Hepatocyte (in vitro differentiated cells): ENCODE measurements around the gene ABR. TPM values are rescaled to one million over a fixed set of nuclear protein-coding genes. Genes with fewer than 3 reads are reported as not detected.
A peak's percentile ranks its signal among the peaks of the same experiment; 100 is the strongest.

Experiments used
- DNase-seq: peaks from one replicate; pipeline ENCODE4 v3.0.0-alpha.2; 2016; ENCODE audit warnings: low spot score
- H2AFZ ChIP-seq: fragments of 200-600 bp; sonication (generic); 2 replicates; pipeline ENCODE4 v1.6.0; 2016; ENCODE audit warnings: antibody characterized with exemption, mild to moderate bottlenecking
- H3K27ac ChIP-seq: fragments of 200-600 bp; sonication (generic); 2 replicates; pipeline ENCODE4 v1.5.1; 2016; ENCODE audit warnings: mild to moderate bottlenecking
- H3K27me3 ChIP-seq: fragments of 200-600 bp; sonication (generic); 2 replicates; pipeline ENCODE4 v1.6.1; 2016
- H3K36me3 ChIP-seq: fragments of 200-600 bp; sonication (generic); replicated peaks from 2 replicates; pipeline ENCODE4 v1.5.1; 2016; ENCODE audit warnings: low read depth; ENCODE audit not compliant: insufficient read depth
- H3K4me1 ChIP-seq: fragments of 200-600 bp; sonication (generic); 2 replicates; pipeline ENCODE4 v1.5.1; 2016; ENCODE audit warnings: mild to moderate bottlenecking, moderate library complexity; ENCODE audit not compliant: insufficient read depth
- H3K4me2 ChIP-seq: fragments of 200-600 bp; sonication (generic); 2 replicates; pipeline ENCODE4 v1.6.0; 2016
- H3K4me3 ChIP-seq: fragments of 200-600 bp; sonication (generic); 2 replicates; pipeline ENCODE4 v1.5.1; 2016; ENCODE audit warnings: mild to moderate bottlenecking
- H3K79me2 ChIP-seq: fragments of 200-600 bp; sonication (generic); 2 replicates; pipeline ENCODE4 v1.6.0; 2017; ENCODE audit warnings: mild to moderate bottlenecking
- H3K9me2 ChIP-seq: fragments of 200-600 bp; sonication (generic); replicated peaks from 2 replicates; pipeline ENCODE4 v1.6.0; 2017; ENCODE audit warnings: mild to moderate bottlenecking; ENCODE audit not compliant: insufficient read depth
- H3K9me3 ChIP-seq: fragments of 200-600 bp; sonication (generic); 2 replicates; pipeline ENCODE4 v1.5.1; 2016; ENCODE audit warnings: low read depth, mild to moderate bottlenecking
- H4K20me1 ChIP-seq: fragments of 200-600 bp; sonication (generic); 2 replicates; pipeline ENCODE4 v1.6.0; 2016; ENCODE audit warnings: mild to moderate bottlenecking; ENCODE audit not compliant: insufficient read depth, poor library complexity, severe bottlenecking
- CTCF ChIP-seq: fragments of 200-600 bp; sonication (generic); IDR thresholded peaks from 2 replicates; pipeline ENCODE4 v1.5.1; 2016; ENCODE audit warnings: antibody characterized with exemption, mild to moderate bottlenecking; ENCODE audit not compliant: poor library complexity
- EZH2 ChIP-seq: fragments of 200-600 bp; sonication (generic); IDR thresholded peaks from 2 replicates; pipeline ENCODE4 v1.6.1; 2016; ENCODE audit warnings: antibody characterized with exemption, mild to moderate bottlenecking, borderline replicate concordance
- EZH2phosphoT487 ChIP-seq: fragments of 200-600 bp; sonication (generic); IDR thresholded peaks from one replicate; pipeline ENCODE4 v1.6.1; 2018; ENCODE audit warnings: antibody characterized with exemption, mild to moderate bottlenecking, low read depth, moderate library complexity; ENCODE audit not compliant: unreplicated experiment, severe bottlenecking
- WGBS: methylation state at CpG from one replicate; pipeline ENCODE4 v1.1.6; 2016; ENCODE audit warnings: low lambda C conversion rate; ENCODE audit errors: missing lambda C conversion rate; 5-methylcytosine and 5-hydroxymethylcytosine counted together
- polyA plus RNA-seq: library from polyadenylated mRNA; unstranded; fragments of >200 nt; fragmentation: Nextera tagmentation; extraction: Ambion mirVana; gene quantifications from 2 replicates; pipeline ENCODE4 v1.2.1, GENCODE V29; 2016
- total RNA-seq: library from RNA; depleted of rRNA; stranded (reverse); fragments of >200 nt; gene quantifications from 2 replicates; pipeline ENCODE4 v1.2.3, GENCODE V29; 2014

ABR gene
- total and polyA plus RNA-seq, 2 experiments from 2014 or later: 26.8 to 51.5 TPM

DNA sequence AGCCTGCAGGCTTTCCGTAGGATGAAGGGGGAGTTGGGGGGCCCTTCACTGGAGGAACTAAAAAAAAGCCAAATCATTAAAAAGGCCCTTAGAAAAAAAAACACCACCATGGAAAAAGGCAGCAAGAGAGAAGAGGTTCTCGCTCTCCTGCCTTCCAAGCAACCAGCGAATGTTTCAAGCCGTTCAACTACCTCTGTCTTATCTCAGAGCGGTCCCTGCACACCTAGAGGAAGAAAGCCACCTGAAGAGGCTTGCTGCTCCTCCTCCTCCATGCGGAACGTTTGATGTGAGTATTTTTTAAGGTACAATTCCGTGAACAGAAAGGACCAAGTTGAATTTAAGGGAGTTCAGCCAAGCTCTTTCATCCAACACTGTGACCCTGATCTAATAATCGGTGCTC, 209.4 kb downstream of the ABR start:
- no peak for DNase-seq
- no peak overlapping the region for H2AFZ ChIP-seq
- H3K27ac ChIP-seq: peak overlapping the region; percentile 92
- peaks cover 97% of the 10 kb centered on the region for H3K79me2 ChIP-seq
- H3K9me3 ChIP-seq: no peaks in the 10 kb centered on the region
- peak overlapping the region; percentile 77 for H3K4me2 ChIP-seq
- H4K20me1 ChIP-seq: peaks cover 7% of the 10 kb centered on the region
- peaks cover 39% of the 10 kb centered on the region for H3K4me1 ChIP-seq
- no peaks in the 10 kb centered on the region for H3K27me3 ChIP-seq
- no peak overlapping the region for H3K4me3 ChIP-seq
- WGBS: 48% methylated on average over 9 of the region's 9 CpGs
- TF ChIP-seq CTCF (no peak), EZH2phosphoT487 (no peak)
- H3K36me3 ChIP-seq: no peaks in the 10 kb centered on the region
- no peaks in the 10 kb centered on the region for H3K9me2 ChIP-seq

- Histone ChIP-seq H3K27me3 (no peaks in the 10 kb centered on the region), H2AFZ (no peak overlapping the region), H3K4me3 (peak overlapping the region; percentile 16), H3K36me3 (no peaks in the 10 kb centered on the region), H3K4me2 (peak overlapping the region; percentile 77), H4K20me1 (peaks cover 2% of the 10 kb centered on the region), H3K9me2 (no peaks in the 10 kb centered on the region), H3K4me1 (peaks cover 37% of the 10 kb centered on the region), H3K27ac (peak overlapping the region; percentile 92), H3K79me2 (peaks cover 95% of the 10 kb centered on the region), H3K9me3 (no peaks in the 10 kb centered on the region)
- DNase-seq: peak; percentile 60
- WGBS: 15% methylated on average over 18 of the region's 18 CpGs
- no peak for TF ChIP-seq CTCF
- no peak for TF ChIP-seq EZH2
- no peak for TF ChIP-seq EZH2phosphoT487
Observed at GRCh38 chr17:969811-970355, 209.9 kb downstream of the ABR start.

- H3K4me1 ChIP-seq: peaks cover 44% of the 10 kb centered on the region
- H3K36me3 ChIP-seq: no peaks in the 10 kb centered on the region
- peak overlapping the region; percentile 77 for H3K4me2 ChIP-seq
- no peaks in the 10 kb centered on the region for H3K9me3 ChIP-seq
- peak; percentile 65 for DNase-seq
- H3K79me2 ChIP-seq: peaks cover 95% of the 10 kb centered on the region
- H2AFZ ChIP-seq: no peak overlapping the region
- H3K4me3 ChIP-seq: peak overlapping the region; percentile 16
- no peaks in the 10 kb centered on the region for H3K27me3 ChIP-seq
- H3K9me2 ChIP-seq: no peaks in the 10 kb centered on the region
- TF ChIP-seq EZH2phosphoT487 (no peak), EZH2 (no peak), CTCF (no peak)
- peak overlapping the region; percentile 92 for H3K27ac ChIP-seq
- 52% methylated on average over 24 of the region's 24 CpGs for WGBS
- no peaks in the 10 kb centered on the region for H4K20me1 ChIP-seq
Observed at GRCh38 chr17:968812-969730, 210.7 kb downstream of the ABR start.
